WTC11 (cell line): Measurements from ENCODE around the gene JMJD6. TPM values are rescaled to one million over a fixed set of nuclear protein-coding genes. Genes with fewer than 3 reads are reported as not detected.
A peak's percentile ranks its signal among the peaks of the same experiment; 100 is the strongest.
"Not testable (repeated sequence)": the region's sequence is repeated elsewhere in the genome, so short reads cannot be mapped to it uniquely, and the experiment has no call there.

Source experiments
- ATAC-seq: fragments of 200-7000 bp; cut with Tn5 transposase; 2 replicates; pipeline ENCODE4 v1.10.0; 2021; ENCODE audit warnings: mild to moderate bottlenecking, moderate library complexity
- CTCF ChIA-PET: fragments of 300-600 bp; sonication (Branson Sonifier 250); formaldehyde crosslinking; loops from one replicate; lab custom pipeline; 2021; ENCODE audit warnings: antibody characterized with exemption; lab: Charles Lee
- POLR2A ChIA-PET: fragments of 350-600 bp; sonication (Branson Sonifier 250); formaldehyde crosslinking; loops from one replicate; lab custom pipeline; 2021; ENCODE audit warnings: antibody characterized with exemption; lab: Charles Lee
- DNase-seq: peaks from one replicate; pipeline ENCODE4 v3.0.0; 2021; ENCODE audit warnings: low spot score
- H3K27ac Mint-ChIP-seq: 2 replicates; pipeline ENCODE4 v1.8.0; 2021; ENCODE audit warnings: mixed read lengths
- H3K27me3 Mint-ChIP-seq: 2 replicates; pipeline ENCODE4 v1.8.0; 2021; ENCODE audit warnings: low read depth, mild to moderate bottlenecking, moderate library complexity, mixed read lengths
- H3K36me3 Mint-ChIP-seq: 2 replicates; pipeline ENCODE4 v1.8.0; 2021; ENCODE audit warnings: mixed read lengths
- H3K4me1 Mint-ChIP-seq: 2 replicates; pipeline ENCODE4 v1.8.0; 2022; ENCODE audit warnings: mixed read lengths
- H3K4me3 Mint-ChIP-seq: 2 replicates; pipeline ENCODE4 v1.8.0; 2021; ENCODE audit warnings: mild to moderate bottlenecking, moderate library complexity, mixed read lengths
- H3K9me3 Mint-ChIP-seq: 2 replicates; pipeline ENCODE4 v1.8.0; 2021; ENCODE audit warnings: mixed read lengths
- E2F1 ChIP-seq: sonication (generic); formaldehyde crosslinking; IDR thresholded peaks from 2 replicates; pipeline ENCODE4 v1.8.0; 2022; ENCODE audit warnings: mild to moderate bottlenecking, missing genetic modification reagents
- EMX1 ChIP-seq: fragments of 250-450 bp; sonication (Bioruptor Pico); IDR thresholded peaks from 2 replicates; pipeline ENCODE4 v1.8.0; 2021; ENCODE audit warnings: mild to moderate bottlenecking
- ESRRA ChIP-seq: sonication (generic); formaldehyde crosslinking; IDR thresholded peaks from 2 replicates; pipeline ENCODE4 v1.8.1; 2022; ENCODE audit warnings: mild to moderate bottlenecking, missing genetic modification reagents, borderline replicate concordance
- GABPB1 ChIP-seq: sonication (generic); formaldehyde crosslinking; IDR thresholded peaks from 2 replicates; pipeline ENCODE4 v1.8.1; 2023; ENCODE audit warnings: mild to moderate bottlenecking, missing genetic modification reagents
- MAX ChIP-seq: sonication (generic); formaldehyde crosslinking; IDR thresholded peaks from 2 replicates; pipeline ENCODE4 v1.8.0; 2022; ENCODE audit warnings: mild to moderate bottlenecking, missing genetic modification reagents
- MLX ChIP-seq: sonication (generic); formaldehyde crosslinking; IDR thresholded peaks from 2 replicates; pipeline ENCODE4 v1.8.1; 2023; ENCODE audit warnings: mild to moderate bottlenecking, missing genetic modification reagents, moderate library complexity
- NFYB ChIP-seq: sonication (generic); formaldehyde crosslinking; conservative IDR thresholded peaks from 2 replicates; pipeline ENCODE4 v1.8.0; 2022; ENCODE audit warnings: low read depth, missing genetic modification reagents
- NR2C2 ChIP-seq: sonication (generic); formaldehyde crosslinking; IDR thresholded peaks from 2 replicates; pipeline ENCODE4 v1.8.0; 2022; ENCODE audit warnings: mild to moderate bottlenecking, missing genetic modification reagents
- SP1 ChIP-seq: sonication (generic); formaldehyde crosslinking; conservative IDR thresholded peaks from 2 replicates; pipeline ENCODE4 v1.8.1; 2022; ENCODE audit warnings: missing genetic modification reagents
- ZBTB21 ChIP-seq: sonication (generic); formaldehyde crosslinking; IDR thresholded peaks from 2 replicates; pipeline ENCODE4 v1.8.1; 2023; ENCODE audit warnings: mild to moderate bottlenecking, missing genetic modification reagents, borderline replicate concordance
- ZNF232 ChIP-seq: sonication (generic); formaldehyde crosslinking; IDR thresholded peaks from 2 replicates; pipeline ENCODE4 v1.8.0; 2022; ENCODE audit warnings: mild to moderate bottlenecking, missing genetic modification reagents
- ZNF423 ChIP-seq: fragments of 250-450 bp; sonication (Bioruptor Pico); IDR thresholded peaks from 2 replicates; pipeline ENCODE4 v2.1.2; 2022; ENCODE audit warnings: mild to moderate bottlenecking, moderate library complexity
- total RNA-seq: library from RNA; stranded (reverse); gene quantifications from 3 replicates; pipeline ENCODE4 v1.2.3, GENCODE V29; 2021
- TF ChIP-seq, protein P1 (sequence below): sonication (generic); formaldehyde crosslinking; IDR thresholded peaks from 2 replicates; pipeline ENCODE4 v1.8.1; 2023; ENCODE audit warnings: mild to moderate bottlenecking, moderate library complexity, missing genetic modification reagents
- TF ChIP-seq, protein P2 (sequence below): fragments of 250-450 bp; sonication (Bioruptor Pico); IDR thresholded peaks from 2 replicates; pipeline ENCODE4 v1.8.0; 2021; ENCODE audit warnings: mild to moderate bottlenecking

Gene JMJD6
- total RNA-seq, 1 experiment from 2014 or later: 21.6 TPM

DNA sequence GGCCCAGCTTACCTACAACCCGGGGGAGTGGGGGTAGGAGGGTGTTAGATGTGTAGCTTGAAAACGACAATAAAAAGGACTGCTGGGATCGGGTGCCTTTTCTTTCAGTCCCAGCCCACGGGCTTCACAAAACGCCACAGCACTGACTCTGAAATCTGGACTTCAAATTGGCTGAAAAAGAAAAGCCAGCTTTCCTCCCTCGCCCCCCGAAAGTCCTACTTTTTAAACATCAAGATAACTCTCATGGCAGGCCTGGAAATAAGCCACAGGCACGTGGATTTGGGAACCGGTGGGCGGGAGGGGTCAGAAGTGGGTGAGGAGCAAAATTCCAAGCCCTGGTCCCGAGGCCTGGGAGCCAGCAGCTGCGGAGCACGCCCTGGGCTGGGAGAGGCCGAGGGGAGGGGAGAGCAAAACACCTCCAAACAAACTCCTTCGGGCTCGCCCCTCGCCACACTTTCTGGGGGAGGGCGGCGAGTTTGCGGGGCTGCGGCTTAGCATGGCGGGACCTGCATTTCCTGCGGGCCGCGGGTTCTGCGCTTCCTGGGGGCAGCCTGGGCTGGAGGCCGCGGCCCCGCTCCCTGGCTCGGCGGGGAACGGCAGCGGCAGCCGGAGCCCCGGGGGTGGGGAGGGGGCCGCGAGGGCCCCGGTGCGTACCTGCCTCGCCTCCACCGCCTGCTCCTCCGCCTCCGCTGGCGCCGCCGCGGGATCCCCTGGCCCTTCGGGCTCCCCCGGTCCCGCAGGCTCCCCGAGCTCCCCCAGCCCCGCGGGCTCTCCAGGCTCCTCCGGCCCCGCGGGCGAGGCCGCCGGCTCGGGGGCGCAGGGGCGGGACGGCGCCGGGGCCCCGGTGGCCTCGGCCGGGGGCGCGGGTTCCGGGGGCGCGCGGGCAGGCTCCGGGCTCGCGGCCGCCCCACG is 16.2 kb downstream of the JMJD6 start:
- Mint-ChIP-seq H3K4me3 (peak overlapping the region; percentile 74), H3K27me3 (peaks cover 15% of the 10 kb centered on the region), H3K4me1 (peaks cover 34% of the 10 kb centered on the region)
- not testable (repeated sequence) for H3K9me3 Mint-ChIP-seq, H3K27ac Mint-ChIP-seq, H3K36me3 Mint-ChIP-seq, DNase-seq
- ChIA-PET CTCF (interaction anchor here (0.5 to 4.2 kb wide), 11 partner anchors 9 to 187 kb away, joined by 3 to 52 read pairs (median 4); no protein-coding TSS in a partner anchor), POLR2A (interaction anchor here (0.6 kb wide), 1 partner anchor 1266 kb away, joined by 6 read pairs; no protein-coding TSS in a partner anchor)
- TF ChIP-seq, protein P1, sequence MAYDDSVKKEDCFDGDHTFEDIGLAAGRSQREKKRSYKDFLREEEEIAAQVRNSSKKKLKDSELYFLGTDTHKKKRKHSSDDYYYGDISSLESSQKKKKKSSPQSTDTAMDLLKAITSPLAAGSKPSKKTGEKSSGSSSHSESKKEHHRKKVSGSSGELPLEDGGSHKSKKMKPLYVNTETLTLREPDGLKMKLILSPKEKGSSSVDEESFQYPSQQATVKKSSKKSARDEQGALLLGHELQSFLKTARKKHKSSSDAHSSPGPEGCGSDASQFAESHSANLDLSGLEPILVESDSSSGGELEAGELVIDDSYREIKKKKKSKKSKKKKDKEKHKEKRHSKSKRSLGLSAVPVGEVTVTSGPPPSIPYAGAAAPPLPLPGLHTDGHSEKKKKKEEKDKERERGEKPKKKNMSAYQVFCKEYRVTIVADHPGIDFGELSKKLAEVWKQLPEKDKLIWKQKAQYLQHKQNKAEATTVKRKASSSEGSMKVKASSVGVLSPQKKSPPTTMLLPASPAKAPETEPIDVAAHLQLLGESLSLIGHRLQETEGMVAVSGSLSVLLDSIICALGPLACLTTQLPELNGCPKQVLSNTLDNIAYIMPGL (CRISPR knock-in tag): 0 out of 2 replicates have a peak, but pooled peaks have one; percentile 42
- TF ChIP-seq GABPB1: 0 out of 2 replicates have a peak, but pooled peaks have one; percentile 33
- ATAC-seq: peak; percentile 7

DNA sequence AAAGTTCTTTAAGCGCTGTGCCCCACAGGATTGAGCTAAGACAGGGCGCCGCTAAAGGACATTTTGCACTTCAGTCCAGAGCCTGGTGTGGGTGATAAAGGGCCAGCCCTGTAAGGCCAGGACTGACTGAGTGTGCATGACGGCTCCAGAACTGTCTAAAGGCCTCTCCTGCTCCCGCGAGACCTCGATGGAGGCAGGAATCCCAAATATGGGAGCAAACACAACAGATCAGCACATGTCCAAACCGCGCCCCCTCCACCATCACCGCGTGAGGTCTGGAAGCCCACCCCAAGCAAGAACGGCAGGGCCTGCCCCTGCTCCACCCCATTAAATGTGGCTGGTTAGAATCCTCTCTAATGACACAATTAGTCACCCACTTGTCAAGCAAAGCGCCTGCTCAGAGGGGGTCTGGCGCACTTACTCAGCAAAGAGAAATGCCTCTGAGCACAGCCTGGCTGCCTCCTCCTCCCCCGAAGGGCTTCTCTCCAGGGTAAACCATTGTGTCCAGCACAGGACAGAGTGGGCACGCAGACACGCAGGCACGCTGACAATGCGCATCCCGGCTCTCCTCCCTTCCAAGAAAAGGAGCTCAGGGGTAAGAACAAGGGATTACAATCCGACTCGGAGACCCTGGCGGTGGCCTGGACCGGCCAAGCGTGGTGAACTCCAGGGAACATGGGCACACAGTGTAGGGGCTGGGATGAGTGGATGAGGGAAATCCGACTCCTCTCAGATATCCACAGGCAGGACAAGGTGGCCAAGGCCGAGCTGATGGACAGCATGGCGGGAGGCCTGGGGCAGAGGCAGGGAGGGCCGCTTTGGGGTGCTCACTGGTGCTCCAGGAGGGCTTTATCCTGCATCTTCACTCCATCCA is 17.1 kb downstream of the JMJD6 start:
- H3K36me3 Mint-ChIP-seq: peaks cover 3% of the 10 kb centered on the region; the same call in 1 of the 2 replicates
- POLR2A ChIA-PET: interaction anchor here (0.6 kb wide), 2 partner anchors 95 to 1267 kb away, joined by 5 to 6 read pairs; no protein-coding TSS in a partner anchor
- peaks cover 34% of the 10 kb centered on the region for H3K4me1 Mint-ChIP-seq
- no peak for TF ChIP-seq ZNF232
- TF ChIP-seq SP1: no peak
- TF ChIP-seq ZNF423 (CRISPR knock-in tag): no peak
- TF ChIP-seq MAX (CRISPR knock-in tag): no peak
- no peak for TF ChIP-seq MLX (CRISPR knock-in tag)
- no peak for TF ChIP-seq NFYB
- TF ChIP-seq GABPB1: no peak
- TF ChIP-seq, protein P2, sequence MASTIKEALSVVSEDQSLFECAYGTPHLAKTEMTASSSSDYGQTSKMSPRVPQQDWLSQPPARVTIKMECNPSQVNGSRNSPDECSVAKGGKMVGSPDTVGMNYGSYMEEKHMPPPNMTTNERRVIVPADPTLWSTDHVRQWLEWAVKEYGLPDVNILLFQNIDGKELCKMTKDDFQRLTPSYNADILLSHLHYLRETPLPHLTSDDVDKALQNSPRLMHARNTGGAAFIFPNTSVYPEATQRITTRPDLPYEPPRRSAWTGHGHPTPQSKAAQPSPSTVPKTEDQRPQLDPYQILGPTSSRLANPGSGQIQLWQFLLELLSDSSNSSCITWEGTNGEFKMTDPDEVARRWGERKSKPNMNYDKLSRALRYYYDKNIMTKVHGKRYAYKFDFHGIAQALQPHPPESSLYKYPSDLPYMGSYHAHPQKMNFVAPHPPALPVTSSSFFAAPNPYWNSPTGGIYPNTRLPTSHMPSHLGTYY: no peak
- no peak for TF ChIP-seq E2F1 (CRISPR knock-in tag)
- no peak for TF ChIP-seq ZBTB21
- no peak for TF ChIP-seq NR2C2 (CRISPR knock-in tag)
- no peak for TF ChIP-seq ESRRA (CRISPR knock-in tag)
- no peak for TF ChIP-seq EMX1 (CRISPR knock-in tag)
- H3K4me3 Mint-ChIP-seq: peak overlapping the region; percentile 74
- DNase-seq (no peak), ATAC-seq (no peak)
- peaks cover 15% of the 10 kb centered on the region for H3K27me3 Mint-ChIP-seq
- no peaks in the 10 kb centered on the region for H3K9me3 Mint-ChIP-seq
- CTCF ChIA-PET: interaction anchor here (0.5 to 4.2 kb wide), 20 partner anchors 8 to 186 kb away, joined by 3 to 52 read pairs (median 5); partner anchors contain the start of genes JMJD6, METTL23 and PRCD
- H3K27ac Mint-ChIP-seq: no peak overlapping the region
